BE2C (cell line): ENCODE results near the gene MRM2.

Experiments
- DNase-seq: peaks from one replicate; pipeline ENCODE4 v3.0.0-alpha.2; 2020
- H3K27me3 ChIP-seq: fragments of 250-450 bp; sonication (Bioruptor Pico); 2 replicates; pipeline ENCODE4 v1.5.1; 2020; ENCODE audit warnings: mild to moderate bottlenecking
- H3K36me3 ChIP-seq: fragments of 250-450 bp; sonication (Bioruptor Pico); 2 replicates; pipeline ENCODE4 v1.5.1; 2020; ENCODE audit warnings: mild to moderate bottlenecking
- H3K4me1 ChIP-seq: fragments of 250-450 bp; sonication (Bioruptor Pico); 2 replicates; pipeline ENCODE4 v1.5.1; 2020
- H3K4me3 ChIP-seq: 2 replicates; pipeline ENCODE4 v1.5.1; 2011; ENCODE audit warnings: low read depth, low read length
- H3K9me3 ChIP-seq: fragments of 250-450 bp; sonication (Bioruptor Pico); 2 replicates; pipeline ENCODE4 v1.5.1; 2020
- TF ChIP-seq, protein P1 (sequence below): IDR thresholded peaks from 2 replicates; pipeline ENCODE4 v1.5.1; 2012; ENCODE audit warnings: mild to moderate bottlenecking, low read depth, low read length

Gene MRM2

DNA sequence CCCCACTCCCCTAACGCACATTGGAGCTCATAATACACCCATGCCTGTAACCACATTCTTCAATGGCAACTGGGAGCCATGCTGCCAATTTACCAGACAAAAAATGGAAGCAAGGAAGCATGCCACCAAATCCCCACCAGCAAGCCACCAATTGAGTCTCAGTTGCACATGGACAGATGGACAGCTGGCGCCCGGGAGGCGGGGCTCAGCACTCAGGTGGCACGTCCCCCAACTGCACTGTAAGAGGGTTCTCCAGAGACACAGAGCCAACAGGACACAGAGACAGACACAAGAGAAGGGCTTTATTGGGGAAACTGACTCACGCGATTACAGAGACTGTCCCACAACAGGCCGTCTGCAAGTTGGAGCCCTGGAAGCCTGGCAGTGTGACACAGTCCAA lies 11.8 kb downstream of the MRM2 start:
- DNase-seq, result no peak
- no peaks in the 10 kb centered on the region for H3K27me3 ChIP-seq
- H3K36me3 ChIP-seq, result peaks cover 48% of the 10 kb centered on the region
- peaks cover 3% of the 10 kb centered on the region; the same call in 1 of the 2 replicates for H3K4me1 ChIP-seq
- H3K4me3 ChIP-seq, result no peak overlapping the region
- H3K9me3 ChIP-seq, result no peaks in the 10 kb centered on the region
- TF ChIP-seq, protein P1, sequence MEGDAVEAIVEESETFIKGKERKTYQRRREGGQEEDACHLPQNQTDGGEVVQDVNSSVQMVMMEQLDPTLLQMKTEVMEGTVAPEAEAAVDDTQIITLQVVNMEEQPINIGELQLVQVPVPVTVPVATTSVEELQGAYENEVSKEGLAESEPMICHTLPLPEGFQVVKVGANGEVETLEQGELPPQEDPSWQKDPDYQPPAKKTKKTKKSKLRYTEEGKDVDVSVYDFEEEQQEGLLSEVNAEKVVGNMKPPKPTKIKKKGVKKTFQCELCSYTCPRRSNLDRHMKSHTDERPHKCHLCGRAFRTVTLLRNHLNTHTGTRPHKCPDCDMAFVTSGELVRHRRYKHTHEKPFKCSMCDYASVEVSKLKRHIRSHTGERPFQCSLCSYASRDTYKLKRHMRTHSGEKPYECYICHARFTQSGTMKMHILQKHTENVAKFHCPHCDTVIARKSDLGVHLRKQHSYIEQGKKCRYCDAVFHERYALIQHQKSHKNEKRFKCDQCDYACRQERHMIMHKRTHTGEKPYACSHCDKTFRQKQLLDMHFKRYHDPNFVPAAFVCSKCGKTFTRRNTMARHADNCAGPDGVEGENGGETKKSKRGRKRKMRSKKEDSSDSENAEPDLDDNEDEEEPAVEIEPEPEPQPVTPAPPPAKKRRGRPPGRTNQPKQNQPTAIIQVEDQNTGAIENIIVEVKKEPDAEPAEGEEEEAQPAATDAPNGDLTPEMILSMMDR, result no peak

DNA sequence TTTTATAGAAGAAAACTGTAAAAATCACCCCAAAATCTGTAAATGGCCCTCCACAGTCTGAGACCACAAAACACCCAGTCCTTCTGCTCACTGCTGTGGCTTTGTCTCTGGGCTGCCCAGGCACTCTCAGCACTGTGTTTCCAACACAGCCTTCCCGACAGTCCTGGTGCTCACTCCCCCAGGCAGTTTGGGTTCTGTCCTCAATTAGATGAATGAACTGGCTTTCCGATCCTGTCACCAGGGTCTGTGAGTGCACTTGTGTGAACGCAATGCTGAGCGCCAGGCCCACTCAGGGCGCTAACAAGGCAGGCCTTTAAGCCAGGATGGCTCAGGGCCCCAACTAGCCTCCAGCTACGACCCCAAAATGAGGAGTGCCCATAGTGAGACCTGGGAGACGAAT lies 12.5 kb downstream of the MRM2 start:
- TF ChIP-seq, protein P1, result no peak
- H3K4me1 ChIP-seq, result peaks cover 3% of the 10 kb centered on the region; the same call in 1 of the 2 replicates
- H3K36me3 ChIP-seq, result peaks cover 48% of the 10 kb centered on the region

DNA sequence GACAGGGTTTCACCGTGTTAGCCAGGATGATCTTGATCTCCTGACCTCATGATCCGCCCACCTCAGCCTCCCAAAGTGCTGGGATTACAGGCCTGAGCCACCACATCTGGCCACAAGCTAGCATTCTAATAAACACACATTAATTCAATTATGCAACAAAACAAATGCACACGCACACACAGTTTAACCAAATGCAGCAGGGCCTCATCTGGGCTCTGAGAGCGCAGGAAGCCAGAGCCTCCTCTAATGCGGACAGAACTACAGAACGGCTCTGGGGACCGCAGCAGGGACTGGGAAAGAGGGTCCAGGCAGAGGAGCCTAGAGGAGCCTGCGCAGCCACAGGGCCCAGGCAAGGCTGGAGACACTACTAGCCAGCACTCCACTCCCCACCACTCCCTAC lies 13.1 kb downstream of the MRM2 start:
- no peaks in the 10 kb centered on the region for H3K27me3 ChIP-seq
- TF ChIP-seq, protein P1, result no peak
- H3K9me3 ChIP-seq, result no peaks in the 10 kb centered on the region
- no peak overlapping the region for H3K4me3 ChIP-seq
- DNase-seq, result peak; percentile 47
- peaks cover 3% of the 10 kb centered on the region; the same call in 1 of the 2 replicates for H3K4me1 ChIP-seq
- H3K36me3 ChIP-seq, result peaks cover 47% of the 10 kb centered on the region

More for the DNA sequence above, 12.5 kb downstream of the MRM2 start:
- H3K27me3 ChIP-seq, result no peaks in the 10 kb centered on the region
- H3K4me3 ChIP-seq, result no peak overlapping the region
- no peaks in the 10 kb centered on the region for H3K9me3 ChIP-seq
- peak; percentile 40 for DNase-seq

DNA sequence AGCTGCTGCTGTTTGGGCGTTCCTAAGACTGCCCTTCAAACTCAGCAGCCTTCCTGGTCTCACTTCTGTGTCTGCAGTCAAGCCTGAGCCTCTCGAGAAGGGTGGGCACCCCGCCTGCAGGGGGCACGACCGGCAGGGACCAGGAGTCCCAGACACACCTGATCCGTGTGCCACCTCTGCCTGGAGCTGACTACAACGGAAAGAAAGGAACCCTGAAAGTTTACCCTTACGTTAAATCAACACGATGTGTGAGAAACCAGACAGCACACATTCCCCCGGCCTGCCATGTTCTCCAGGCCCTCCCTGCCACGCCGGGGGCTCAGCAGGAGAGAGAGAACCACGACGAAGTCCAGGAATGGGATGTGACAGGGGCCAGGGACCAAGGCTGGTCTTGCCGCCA lies 14.3 kb downstream of the MRM2 start:
- TF ChIP-seq, protein P1, result no peak
- peaks cover 56% of the 10 kb centered on the region for H3K36me3 ChIP-seq

DNA sequence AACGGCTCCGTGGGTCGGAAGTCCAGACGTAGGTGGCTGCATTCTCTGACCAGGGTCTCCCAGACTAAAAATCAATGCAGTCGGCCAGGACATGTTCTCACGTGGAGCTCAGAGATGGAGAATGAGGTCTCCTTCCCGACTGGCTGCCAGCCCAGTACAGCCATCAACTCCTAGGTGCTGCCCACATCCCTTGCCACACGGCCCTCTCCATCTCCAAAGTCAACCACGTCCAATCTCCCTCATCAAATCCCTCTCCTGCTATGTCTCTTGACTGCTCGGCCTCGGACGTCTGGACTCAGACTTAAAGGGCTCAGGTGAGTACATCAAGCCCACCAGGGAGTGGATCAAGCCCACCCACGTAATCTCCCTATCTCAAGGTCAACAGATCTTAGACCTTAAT lies 16.2 kb downstream of the MRM2 start:
- Histone ChIP-seq H3K27me3 (no peaks in the 10 kb centered on the region), H3K36me3 (peaks cover 71% of the 10 kb centered on the region), H3K4me1 (peaks cover 3% of the 10 kb centered on the region; the same call in 1 of the 2 replicates), H3K4me3 (no peak overlapping the region), H3K9me3 (no peaks in the 10 kb centered on the region)
- TF ChIP-seq, protein P1, result no peak
- no peak for DNase-seq

More for the DNA sequence above, 14.3 kb downstream of the MRM2 start:
- Histone ChIP-seq H3K9me3 (no peaks in the 10 kb centered on the region), H3K4me3 (no peak overlapping the region), H3K4me1 (peaks cover 3% of the 10 kb centered on the region; the same call in 1 of the 2 replicates), H3K27me3 (no peaks in the 10 kb centered on the region)
- DNase-seq, result no peak

DNA sequence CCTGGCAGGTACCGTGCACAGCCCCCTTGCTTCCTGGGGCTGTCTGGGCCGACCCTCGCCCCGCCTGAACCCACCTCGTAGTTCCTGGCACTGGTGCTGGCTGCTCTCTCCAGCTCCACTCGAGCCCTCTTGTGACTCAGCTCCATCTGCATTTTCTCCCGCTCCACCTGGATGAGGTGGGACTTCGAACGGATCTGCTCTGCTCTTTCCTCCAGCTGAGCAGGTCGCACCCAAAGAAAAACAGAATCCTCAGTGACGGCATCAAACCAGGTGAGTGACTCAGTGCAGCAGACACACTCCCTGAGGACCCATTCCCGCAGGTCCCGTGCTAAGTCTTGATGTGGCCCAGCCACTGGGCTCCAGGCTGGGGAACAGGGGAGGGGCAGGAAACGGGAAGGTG lies 16.7 kb downstream of the MRM2 start:
- no peaks in the 10 kb centered on the region for H3K9me3 ChIP-seq
- no peak for DNase-seq
- H3K4me3 ChIP-seq, result no peak overlapping the region
- H3K27me3 ChIP-seq, result no peaks in the 10 kb centered on the region
- H3K36me3 ChIP-seq, result peaks cover 74% of the 10 kb centered on the region
- TF ChIP-seq, protein P1, result no peak
- peaks cover 3% of the 10 kb centered on the region; the same call in 1 of the 2 replicates for H3K4me1 ChIP-seq
